ENCODE measurements around the gene AGO3.

DNA sequence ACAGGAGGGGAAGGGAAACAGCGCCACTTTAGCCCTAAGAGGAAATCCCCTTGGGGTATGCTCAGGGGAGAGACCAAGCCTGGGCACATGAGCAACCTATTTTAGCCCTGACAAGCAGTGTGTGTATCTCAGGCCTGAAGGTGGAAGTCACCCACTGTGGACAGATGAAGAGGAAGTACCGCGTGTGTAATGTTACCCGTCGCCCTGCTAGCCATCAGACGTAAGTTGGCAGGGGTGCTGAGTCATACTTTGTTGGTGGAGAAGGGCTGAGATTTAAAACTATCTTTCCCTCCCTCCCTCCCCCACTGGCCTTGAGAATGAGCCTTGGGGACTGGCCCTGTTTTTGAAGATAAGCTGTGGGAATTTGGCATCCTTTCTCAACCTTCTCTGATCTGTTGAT is 36.7 kb upstream of the AGO3 start:
- TF ChIP-seq, protein P1, sequence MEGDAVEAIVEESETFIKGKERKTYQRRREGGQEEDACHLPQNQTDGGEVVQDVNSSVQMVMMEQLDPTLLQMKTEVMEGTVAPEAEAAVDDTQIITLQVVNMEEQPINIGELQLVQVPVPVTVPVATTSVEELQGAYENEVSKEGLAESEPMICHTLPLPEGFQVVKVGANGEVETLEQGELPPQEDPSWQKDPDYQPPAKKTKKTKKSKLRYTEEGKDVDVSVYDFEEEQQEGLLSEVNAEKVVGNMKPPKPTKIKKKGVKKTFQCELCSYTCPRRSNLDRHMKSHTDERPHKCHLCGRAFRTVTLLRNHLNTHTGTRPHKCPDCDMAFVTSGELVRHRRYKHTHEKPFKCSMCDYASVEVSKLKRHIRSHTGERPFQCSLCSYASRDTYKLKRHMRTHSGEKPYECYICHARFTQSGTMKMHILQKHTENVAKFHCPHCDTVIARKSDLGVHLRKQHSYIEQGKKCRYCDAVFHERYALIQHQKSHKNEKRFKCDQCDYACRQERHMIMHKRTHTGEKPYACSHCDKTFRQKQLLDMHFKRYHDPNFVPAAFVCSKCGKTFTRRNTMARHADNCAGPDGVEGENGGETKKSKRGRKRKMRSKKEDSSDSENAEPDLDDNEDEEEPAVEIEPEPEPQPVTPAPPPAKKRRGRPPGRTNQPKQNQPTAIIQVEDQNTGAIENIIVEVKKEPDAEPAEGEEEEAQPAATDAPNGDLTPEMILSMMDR (conservative IDR thresholded peaks at IDR 0.05): no peak
- TF ChIP-seq ZFX (IDR thresholded peaks at IDR 0.05): no peak
